ENCODE data around the gene LRRIQ3. TPM values are rescaled to one million over a fixed set of nuclear protein-coding genes. Genes with fewer than 3 reads are reported as not detected.

The LRRIQ3 gene
- total and polyA plus RNA-seq, 9 of the 15 experiments (the other 6 are each of a cell fraction or from before 2014, with no cell fraction given): 0.27 to 2.8 (median 1.7) TPM

- TF ChIP-seq MGA (IDR thresholded peaks at IDR 0.05) (0 out of 2 replicates have a peak, but pooled peaks have one; percentile 7), CEBPG (CRISPR knock-in tag; IDR thresholded peaks at IDR 0.05) (no peak), CEBPG (tag; conservative IDR thresholded peaks at IDR 0.05 in 1 of 2, IDR thresholded peaks at IDR 0.05 in 1 of 2) (peak in 1 of 2 experiments; percentile 38; a peak in 1 of 4 replicates), FOXJ2 (tag; IDR thresholded peaks at IDR 0.05) (0 out of 2 replicates have a peak, but pooled peaks have one; percentile 36), TAF7 (tag; IDR thresholded peaks at IDR 0.05) (no peak), FOXK2 (conservative IDR thresholded peaks at IDR 0.05 in 1 of 2, IDR thresholded peaks at IDR 0.05 in 1 of 2; ENCODE audit: low read depth in 2 of 2) (0 out of 4 replicates have a peak, but pooled peaks of 1 of the 2 experiments have one; percentile 12), CBFA2T3 (IDR thresholded peaks at IDR 0.05) (no peak), ELK1 (CRISPR knock-in tag; IDR thresholded peaks at IDR 0.05) (no peak), TSC22D4 (tag; IDR thresholded peaks at IDR 0.05) (no peak), CEBPB (tag; IDR thresholded peaks at IDR 0.05) (no peak), ZNF133 (CRISPR knock-in tag; IDR thresholded peaks at IDR 0.05) (no peak), ZNF436 (CRISPR knock-in tag; IDR thresholded peaks at IDR 0.05) (no peak), ZNF449 (CRISPR knock-in tag; IDR thresholded peaks at IDR 0.05) (no peak), RAD51 (IDR thresholded peaks at IDR 0.05; ENCODE audit: borderline replicate concordance, low read depth) (no peak; the same call in 1 of the 2 replicates), NFE2L1 (tag; IDR thresholded peaks at IDR 0.05; ENCODE audit: borderline replicate concordance, low read depth) (no peak)
Measured at GRCh38 chr1:74199504-74199903, 1.5 kb upstream of the LRRIQ3 start (continued).
